ENCODE results near the gene BNIPL. TPM values are rescaled to one million over a fixed set of nuclear protein-coding genes. Genes with fewer than 3 reads are reported as not detected.

The BNIPL gene
- total and polyA plus RNA-seq, 2 of the 4 experiments (the other 2 are of a cell fraction), result under 0.01 to 0.38 TPM

DNA sequence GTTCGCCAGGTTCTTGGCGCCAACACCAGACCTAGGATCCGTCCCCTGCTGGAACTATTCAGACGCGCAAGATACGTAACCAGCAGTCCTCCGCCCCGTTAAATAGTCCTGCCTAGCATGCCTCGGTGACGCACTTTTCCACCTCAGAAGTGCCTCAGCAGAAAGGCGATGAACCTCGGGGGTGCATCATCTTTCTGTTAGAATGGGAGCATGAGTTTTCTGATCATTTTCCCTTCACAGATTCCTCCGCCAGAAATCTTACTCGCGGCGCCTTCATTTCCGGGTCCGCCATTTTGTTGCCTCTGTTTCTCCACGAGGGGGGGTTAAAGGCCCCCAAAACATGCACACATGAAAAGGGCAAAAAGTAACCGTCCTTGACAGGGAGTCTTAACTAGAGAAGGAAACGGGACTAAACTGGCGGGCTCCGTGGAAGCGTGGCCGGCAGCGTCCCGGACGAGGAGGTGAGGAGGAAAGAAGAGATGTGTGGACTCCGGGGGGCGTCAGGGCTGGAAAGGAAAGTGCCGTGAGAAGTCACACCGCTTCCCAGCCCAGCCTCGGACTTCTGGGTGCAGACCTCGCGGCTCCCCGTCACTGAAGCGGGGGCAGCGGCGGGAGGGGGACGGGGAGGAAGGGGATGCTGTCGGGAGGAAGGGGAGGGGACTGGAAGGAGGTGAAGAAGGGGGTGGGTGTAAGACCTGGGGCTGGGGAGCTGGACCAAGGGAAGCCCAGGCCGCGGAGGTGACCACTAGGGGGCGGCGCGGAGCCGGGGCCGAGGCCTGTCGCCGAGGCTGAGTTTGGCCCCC lies 34.3 kb downstream of the BNIPL start, which contains the start of gene GABPB2:
Gene GABPB2 (plus strand): TSS at position 288 of the 803 bp plus-strand sequence. CDS start 17,429 bp downstream, outside the sequence.
- BruUV-seq (replicated peaks), result no TSS peak

More for the DNA sequence above, 34.3 kb downstream of the BNIPL start, which contains the start of gene GABPB2:
- H3K56ac ChIP-seq (ENCODE audit: extremely low read depth, insufficient read depth, low read length), result peak within 1 kb of the TSS; percentile 97
- H3K79me1 ChIP-seq (ENCODE audit: low read depth in 1 of 2, low read length in 2 of 2), result peaks cover 8 to 43% of the 10 kb centered on the region in 2 experiments
- ChIA-PET CTCF (interaction anchor here (1.1 kb wide), 1 partner anchor 13 kb away, joined by 5 read pairs; no protein-coding TSS in a partner anchor), POLR2A (ENCODE audit: unreplicated experiment) (interaction anchor here (0.6 kb wide), 1 partner anchor 10 kb away, joined by 4 read pairs; the partner anchor contains the start of gene MLLT11)
- in situ Hi-C loops (cut with MboI; ENCODE audit: low sequenced_read_pairs), result no loop called here
- peak within 1 kb of the TSS; percentile 92 for H2BK5ac ChIP-seq (ENCODE audit: low read depth, low read length, poor library complexity, severe bottlenecking)
- peak within 1 kb of the TSS; percentile 93 for H2AK5ac ChIP-seq (ENCODE audit: low read depth, low read length)
- H3K18ac ChIP-seq (ENCODE audit: low read depth, low read length), result peak within 1 kb of the TSS; percentile 95
- WGBS, 2 experiments (ENCODE audit: extremely low coverage in 2 of 2, insufficient read length in 1 of 2), result 0% methylated on average over 7 of the region's 50 CpGs; no CpG with 5 or more reads in 1 of the 2 experiments
- intact Hi-C loops (cut with micrococcal nuclease), result loop anchor here (5.0 kb wide), 1 partner anchor 77 kb away; the partner anchor contains the start of gene SEMA6C
- peak within 1 kb of the TSS; percentile 74 for H3K23ac ChIP-seq (ENCODE audit: low read depth, low read length)
- H3K9me1 ChIP-seq (ENCODE audit: insufficient read depth, low read length), result no peaks in the 10 kb centered on the region
- H3K9ac ChIP-seq (ENCODE audit: low read depth, low read length), result peak within 1 kb of the TSS; percentile 93
- peak within 1 kb of the TSS; percentile 98 for H4K5ac ChIP-seq (ENCODE audit: low read depth, low read length)
- dilution Hi-C loops (cut with HindIII; ENCODE audit: low sequenced_read_pairs, unreplicated experiment), result no loop called here
- H2AFZ ChIP-seq (replicated peaks; ENCODE audit: low read length, poor library complexity), result peak within 1 kb of the TSS; percentile 97
- H2BK120ac ChIP-seq (ENCODE audit: low read depth, low read length), result peak within 1 kb of the TSS; percentile 76
- 0 out of 2 replicates have a peak within 1 kb of the TSS, but pooled peaks have one; percentile 45 for H2BK20ac ChIP-seq (ENCODE audit: low read depth, low read length)
- peak within 1 kb of the TSS; percentile 88 for H3K27ac ChIP-seq (ENCODE audit: insufficient read depth, low read length)
- no peaks in the 10 kb centered on the region for H3K27me3 ChIP-seq (ENCODE audit: control insufficient read depth, insufficient read depth, low read length)
- H3K4ac ChIP-seq (ENCODE audit: low read depth, low read length), result peak within 1 kb of the TSS; percentile 92
- H3K4me1 ChIP-seq (ENCODE audit: control insufficient read depth, insufficient read depth, low read length), result no peaks in the 10 kb centered on the region
- H2BK15ac ChIP-seq (ENCODE audit: low read depth, low read length), result peak within 1 kb of the TSS; percentile 53; the same call in 2 of the 3 replicates
- H4K8ac ChIP-seq (ENCODE audit: low read depth in 2 of 2, low read length in 2 of 2), result peak within 1 kb of the TSS; percentile 96 to 100
- H4K20me1 ChIP-seq (ENCODE audit: insufficient read depth, low read length), result no peaks in the 10 kb centered on the region
- peak within 1 kb of the TSS; percentile 99 for H4K91ac ChIP-seq (ENCODE audit: insufficient read depth, low read depth, low read length)
- H3K36me3 ChIP-seq (ENCODE audit: control insufficient read depth, insufficient read depth, low read length), result peaks cover 7% of the 10 kb centered on the region; the same call in 1 of the 2 replicates
- no peaks in the 10 kb centered on the region for H3K9me3 ChIP-seq (ENCODE audit: control insufficient read depth, insufficient read depth, low read length)
- H3K4me3 ChIP-seq (ENCODE audit: insufficient read depth, low read depth, low read length), result peak within 1 kb of the TSS; percentile 73
- peak within 1 kb of the TSS; percentile 92 for H3K4me2 ChIP-seq (ENCODE audit: low read depth, low read length)
- TF ChIP-seq CHD1 (IDR thresholded peaks at IDR 0.05; ENCODE audit: low read depth, low read length), result peak; percentile 80; the same call in 1 of the 2 replicates
- TF ChIP-seq NFE2L2 (IDR thresholded peaks at IDR 0.05; ENCODE audit: low read depth, low read length), result no peak
- no peak for TF ChIP-seq FOS (IDR thresholded peaks at IDR 0.05; ENCODE audit: low read depth, low read length)
- peak; percentile 25; the same call in 1 of the 2 replicates for TF ChIP-seq RFX5 (IDR thresholded peaks at IDR 0.05; ENCODE audit: low read depth, low read length)
- peak; percentile 47 for TF ChIP-seq RAD21 (IDR thresholded peaks at IDR 0.05; ENCODE audit: low read length)
- peak; percentile 89 for TF ChIP-seq MAZ (IDR thresholded peaks at IDR 0.05; ENCODE audit: borderline replicate concordance, low read depth, low read length)
- TF ChIP-seq POLR2A (IDR thresholded peaks at IDR 0.05; ENCODE audit: low read depth, low read length), result peak; percentile 91
- peak; percentile 5; the same call in 1 of the 2 replicates for TF ChIP-seq USF2 (IDR thresholded peaks at IDR 0.05; ENCODE audit: low read depth, low read length)
- peak; percentile 32; the same call in 1 of the 2 replicates for TF ChIP-seq BHLHE40 (IDR thresholded peaks at IDR 0.05; ENCODE audit: low read depth, low read length)
- TF ChIP-seq MAFK (IDR thresholded peaks at IDR 0.05; ENCODE audit: low read depth, low read length), result peak; percentile 29; the same call in 1 of the 2 replicates
- no peak for TF ChIP-seq CEBPB (IDR thresholded peaks at IDR 0.05; ENCODE audit: low read depth, low read length)
- TF ChIP-seq, protein P1, sequence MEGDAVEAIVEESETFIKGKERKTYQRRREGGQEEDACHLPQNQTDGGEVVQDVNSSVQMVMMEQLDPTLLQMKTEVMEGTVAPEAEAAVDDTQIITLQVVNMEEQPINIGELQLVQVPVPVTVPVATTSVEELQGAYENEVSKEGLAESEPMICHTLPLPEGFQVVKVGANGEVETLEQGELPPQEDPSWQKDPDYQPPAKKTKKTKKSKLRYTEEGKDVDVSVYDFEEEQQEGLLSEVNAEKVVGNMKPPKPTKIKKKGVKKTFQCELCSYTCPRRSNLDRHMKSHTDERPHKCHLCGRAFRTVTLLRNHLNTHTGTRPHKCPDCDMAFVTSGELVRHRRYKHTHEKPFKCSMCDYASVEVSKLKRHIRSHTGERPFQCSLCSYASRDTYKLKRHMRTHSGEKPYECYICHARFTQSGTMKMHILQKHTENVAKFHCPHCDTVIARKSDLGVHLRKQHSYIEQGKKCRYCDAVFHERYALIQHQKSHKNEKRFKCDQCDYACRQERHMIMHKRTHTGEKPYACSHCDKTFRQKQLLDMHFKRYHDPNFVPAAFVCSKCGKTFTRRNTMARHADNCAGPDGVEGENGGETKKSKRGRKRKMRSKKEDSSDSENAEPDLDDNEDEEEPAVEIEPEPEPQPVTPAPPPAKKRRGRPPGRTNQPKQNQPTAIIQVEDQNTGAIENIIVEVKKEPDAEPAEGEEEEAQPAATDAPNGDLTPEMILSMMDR (conservative IDR thresholded peaks at IDR 0.05; ENCODE audit: low read depth, low read length), result peak; percentile 84
- peak; percentile 18; the same call in 1 of the 2 replicates for TF ChIP-seq SMC3 (IDR thresholded peaks at IDR 0.05; ENCODE audit: low read depth, low read length)
- ATAC-seq (ENCODE audit: low read depth) (peak; percentile 94), DNase-seq (peak; percentile 99)
- peak within 1 kb of the TSS; percentile 95 for H3K14ac ChIP-seq (replicated peaks; ENCODE audit: low read depth, low read length)
- H2AK9ac ChIP-seq (replicated peaks; ENCODE audit: low read depth, low read length, poor library complexity), result peak within 1 kb of the TSS; percentile 98
